Naive B cell (primary cell): ENCODE results near the gene TGFBR2. TPM values are rescaled to one million over a fixed set of nuclear protein-coding genes. Genes with fewer than 3 reads are reported as not detected.

ENCODE experiments used
- ATAC-seq, 2 donors: fragments of 150-1000 bp; cut with Tn5 transposase; 2 replicates each; pipeline ENCODE4 v1.10.0; 2021; ENCODE audit warnings: low read depth in 2 of 2, mild to moderate bottlenecking in 2 of 2, moderate library complexity in 2 of 2
- DNase-seq: peaks from one replicate; pipeline ENCODE4 v3.0.0; 2022
- H3K27ac Mint-ChIP-seq, 6 donors: one replicate each; pipeline ENCODE4 v1.8.0; 2020 to 2022; ENCODE audit warnings: mild to moderate bottlenecking in 6 of 6, mixed read lengths in 6 of 6, moderate library complexity in 5 of 6, inconsistent platforms in 2 of 6
- H3K27me3 Mint-ChIP-seq, 3 donors: one replicate each; pipeline ENCODE4 v1.8.0; 2021 to 2022; ENCODE audit warnings: mixed read lengths in 3 of 3, mild to moderate bottlenecking in 1 of 3
- H3K36me3 Mint-ChIP-seq, 2 donors: one replicate each; pipeline ENCODE4 v1.8.0; 2020 to 2022; ENCODE audit warnings: mixed read lengths in 2 of 2, inconsistent platforms in 1 of 2, mild to moderate bottlenecking in 1 of 2
- H3K4me1 Mint-ChIP-seq, 3 donors: one replicate each; pipeline ENCODE4 v1.8.0; 2020 to 2022; ENCODE audit warnings: mixed read lengths in 3 of 3, inconsistent platforms in 1 of 3, mild to moderate bottlenecking in 1 of 3, moderate library complexity in 1 of 3
- H3K4me3 Mint-ChIP-seq, 8 donors: one replicate each; pipeline ENCODE4 v1.8.0; 2020 to 2022; ENCODE audit warnings: mild to moderate bottlenecking in 8 of 8, mixed read lengths in 8 of 8, moderate library complexity in 8 of 8, inconsistent platforms in 2 of 8
- H3K9me3 Mint-ChIP-seq, 7 donors: one replicate each; pipeline ENCODE4 v1.8.0; 2020 to 2022; ENCODE audit warnings: mixed read lengths in 7 of 7, mild to moderate bottlenecking in 5 of 7, inconsistent platforms in 2 of 7, moderate library complexity in 1 of 7
- polyA plus RNA-seq, 6 donors: library from polyadenylated mRNA; unstranded; fragments of 300-500 nt; fragmentation: Illumina TruSeq; gene quantifications; one replicate each; pipeline ENCODE4 v1.2.3, GENCODE V29; 2021; ENCODE audit warnings: low read depth in 6 of 6

The TGFBR2 gene
- polyA plus RNA-seq, 6 donors from 2014 or later, result 99.4 to 169 (median 116) TPM

DNA sequence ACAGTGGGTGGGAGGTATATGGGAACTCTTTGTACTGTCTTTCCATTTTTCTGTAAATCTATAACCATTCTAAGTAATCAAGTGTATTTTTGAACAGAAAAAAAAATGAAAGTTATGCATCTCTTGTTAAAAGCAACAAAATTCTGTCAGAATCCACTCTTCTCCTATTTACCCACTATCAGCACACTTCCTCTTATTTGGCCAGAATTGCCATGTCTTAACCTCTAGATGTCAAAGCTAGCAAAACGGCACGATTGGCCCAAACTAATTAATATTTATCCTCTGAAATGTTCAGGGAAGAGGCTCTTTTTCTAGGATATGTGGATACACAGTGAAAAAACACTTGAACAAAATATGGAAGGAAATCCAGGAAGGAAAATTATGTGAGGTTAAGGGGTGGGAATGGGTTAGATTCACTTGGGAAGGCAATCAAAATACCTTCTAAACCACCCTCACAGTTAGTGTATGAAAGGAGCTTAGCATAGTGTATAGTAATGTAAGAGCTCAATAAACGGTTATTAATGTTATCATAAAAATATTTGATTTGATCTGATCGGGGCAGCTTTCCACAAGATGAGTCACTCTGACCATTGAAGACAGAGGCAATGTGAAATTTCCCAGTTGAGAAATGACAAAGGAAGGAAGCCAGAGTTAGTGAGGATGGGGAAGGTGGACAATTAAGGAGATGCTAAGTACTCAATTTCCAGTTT is 20.1 kb upstream of the TGFBR2 start:
- Mint-ChIP-seq H3K27me3 (no peaks in the 10 kb centered on the region), H3K4me1 (no peaks in the 10 kb centered on the region), H3K36me3 (no peaks in the 10 kb centered on the region), H3K27ac (no peak overlapping the region), H3K4me3 (no peak overlapping the region), H3K9me3 (peaks cover 0 to 1% (median 0%) of the 10 kb centered on the region in 7 donors)
- no peak for DNase-seq
- no peak for ATAC-seq

DNA sequence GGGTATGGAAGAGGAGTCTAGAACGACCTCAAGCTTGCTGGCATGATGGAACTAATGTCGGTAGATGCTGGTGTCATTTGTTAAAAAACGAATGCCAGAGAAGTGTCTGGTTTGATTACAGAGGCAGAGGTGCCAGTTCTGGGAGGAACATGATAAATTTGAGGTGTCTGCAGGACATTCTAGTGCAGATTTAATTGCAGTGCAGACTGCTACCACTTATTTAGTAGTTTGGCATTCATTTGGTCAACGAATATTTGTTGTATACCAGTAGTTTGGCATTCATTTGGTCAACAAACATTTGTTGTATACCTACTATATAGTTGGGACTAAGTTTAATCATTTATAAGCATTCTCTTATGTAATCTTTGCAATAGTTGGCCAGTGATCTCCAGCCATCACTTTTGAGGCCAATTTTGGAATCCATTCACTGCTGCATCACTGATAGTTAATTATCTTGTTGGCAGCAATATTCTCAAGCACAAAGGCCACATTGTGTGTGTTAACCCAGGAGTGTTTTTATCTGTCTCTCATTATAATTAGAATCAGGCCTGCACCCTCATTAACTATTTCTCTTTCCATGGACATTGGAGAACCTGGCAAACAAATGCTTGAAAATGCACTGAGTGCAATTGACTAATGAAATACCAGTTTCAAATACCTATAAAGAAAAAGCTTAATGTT is 19.5 kb upstream of the TGFBR2 start:
- no peak for DNase-seq
- Mint-ChIP-seq H3K27me3 (no peaks in the 10 kb centered on the region), H3K27ac (no peak overlapping the region), H3K36me3 (no peaks in the 10 kb centered on the region), H3K9me3 (peaks cover 0 to 1% (median 0%) of the 10 kb centered on the region in 7 donors), H3K4me3 (no peak overlapping the region), H3K4me1 (no peaks in the 10 kb centered on the region)
- ATAC-seq, result no peak

DNA sequence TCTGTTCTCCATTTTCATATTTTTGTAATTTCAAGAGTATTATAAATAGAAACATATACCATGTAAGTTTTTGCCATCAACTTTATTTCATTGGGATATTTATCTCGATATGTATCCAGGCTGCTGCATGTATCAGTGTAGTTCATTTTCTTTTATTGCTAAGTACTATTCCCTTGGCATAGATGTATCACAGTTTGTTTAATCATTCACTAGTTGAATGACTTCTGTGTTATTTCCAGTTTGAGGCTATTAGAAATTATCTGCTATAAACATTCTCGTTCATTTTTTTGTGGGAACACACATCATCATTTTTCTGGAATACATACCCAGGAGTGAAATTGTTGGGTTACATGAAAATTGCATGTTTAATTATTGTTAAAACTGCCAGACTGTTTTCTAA is 18.5 kb upstream of the TGFBR2 start:
- DNase-seq (no peak), ATAC-seq (no peak)
- no peak overlapping the region for H3K27ac Mint-ChIP-seq
- H3K4me1 Mint-ChIP-seq, result no peaks in the 10 kb centered on the region
- H3K9me3 Mint-ChIP-seq, result peaks cover 0 to 2% (median 0%) of the 10 kb centered on the region in 7 donors
- no peak overlapping the region for H3K4me3 Mint-ChIP-seq
- no peaks in the 10 kb centered on the region for H3K27me3 Mint-ChIP-seq
- no peaks in the 10 kb centered on the region for H3K36me3 Mint-ChIP-seq

DNA sequence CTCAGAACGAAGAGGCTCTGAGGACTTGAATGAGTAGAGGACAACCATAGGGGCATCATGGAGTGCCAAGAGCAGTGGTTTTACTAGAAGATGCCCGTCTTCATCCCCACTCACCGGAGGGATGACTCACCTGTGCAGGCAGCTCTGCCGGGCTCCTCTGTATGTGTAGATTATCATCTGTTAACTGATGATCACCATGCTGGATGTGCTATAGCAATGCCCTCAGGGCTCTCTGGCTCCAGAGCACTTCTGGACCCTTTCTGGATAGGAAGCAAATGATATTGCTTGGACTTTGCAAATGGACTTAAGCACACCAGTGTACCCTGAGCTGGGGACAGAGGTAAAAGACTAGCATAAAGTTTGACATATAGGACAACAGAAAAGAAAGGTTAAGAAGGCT is 10.2 kb upstream of the TGFBR2 start:
- no peak for DNase-seq
- H3K4me1 Mint-ChIP-seq, result peaks cover 19 to 25% (median 22%) of the 10 kb centered on the region in 3 donors
- H3K4me3 Mint-ChIP-seq, result no peak overlapping the region
- no peaks in the 10 kb centered on the region for H3K27me3 Mint-ChIP-seq
- H3K27ac Mint-ChIP-seq, result peak overlapping the region in 1 of 6 donors; percentile 37
- ATAC-seq, result no peak
- peaks cover 0 to 4% of the 10 kb centered on the region in 2 donors for H3K36me3 Mint-ChIP-seq
- peaks cover 0 to 5% (median 4%) of the 10 kb centered on the region in 7 donors for H3K9me3 Mint-ChIP-seq

DNA sequence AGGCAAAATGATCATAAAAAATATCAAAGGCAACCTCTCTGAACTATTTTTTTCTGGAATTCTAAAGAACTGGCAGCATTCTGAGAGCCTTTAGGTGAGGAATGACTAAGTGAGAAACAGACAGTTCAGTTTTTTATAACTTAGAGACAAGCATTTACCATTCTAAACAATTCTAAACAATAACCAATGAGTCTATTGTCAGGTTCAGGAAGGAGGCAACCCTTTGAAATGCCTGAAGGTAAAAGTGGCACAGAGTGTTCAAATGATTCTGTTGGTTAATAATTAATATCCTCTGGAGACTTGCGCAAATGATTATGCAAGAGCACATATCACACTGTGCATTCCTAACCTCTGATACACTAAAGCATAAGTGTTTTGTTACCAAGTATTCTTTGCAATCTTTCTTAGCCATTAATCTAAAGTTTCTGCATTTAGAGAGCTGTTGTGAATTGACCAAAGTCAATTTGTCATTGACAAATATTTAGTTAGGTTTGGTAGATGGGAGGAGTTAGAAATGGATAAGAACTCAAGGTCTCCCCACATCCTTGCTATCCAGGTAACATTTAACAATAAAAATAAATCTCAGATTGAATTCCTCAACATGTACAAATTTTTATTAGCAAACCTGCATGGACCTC is 9.2 kb upstream of the TGFBR2 start:
- DNase-seq (no peak), ATAC-seq (no peak)
- peak overlapping the region in 4 of 6 donors; percentile 15 to 72 (median 26) for H3K27ac Mint-ChIP-seq

DNA sequence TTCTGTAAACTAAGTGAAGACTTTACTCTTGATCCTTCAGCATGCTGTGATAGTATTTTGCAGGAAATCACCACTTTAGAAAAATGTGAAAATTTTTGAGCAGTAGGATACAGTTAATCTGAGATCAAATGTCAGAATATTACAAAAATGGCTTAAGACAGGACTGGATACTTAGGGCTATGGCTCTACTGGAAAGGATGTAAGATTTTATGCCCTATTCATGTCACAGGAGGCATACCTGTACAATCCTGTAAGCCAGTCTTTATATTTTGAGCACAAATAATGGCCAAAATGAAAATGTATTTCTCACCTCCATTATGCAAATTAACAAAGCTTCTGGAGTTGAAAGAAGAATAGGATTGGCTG is 8.6 kb upstream of the TGFBR2 start:
- peaks cover 24 to 37% (median 35%) of the 10 kb centered on the region in 3 donors for H3K4me1 Mint-ChIP-seq
- no peaks in the 10 kb centered on the region for H3K27me3 Mint-ChIP-seq
- no peak overlapping the region for H3K4me3 Mint-ChIP-seq
- no peak overlapping the region for H3K27ac Mint-ChIP-seq
- H3K9me3 Mint-ChIP-seq, result peaks cover 0 to 5% (median 3%) of the 10 kb centered on the region in 7 donors
- peaks cover 0 to 4% of the 10 kb centered on the region in 2 donors for H3K36me3 Mint-ChIP-seq
- DNase-seq (no peak), ATAC-seq (no peak)

More for the DNA sequence above, 9.2 kb upstream of the TGFBR2 start:
- H3K9me3 Mint-ChIP-seq, result peaks cover 0 to 5% (median 3%) of the 10 kb centered on the region in 7 donors
- no peak overlapping the region for H3K4me3 Mint-ChIP-seq
- H3K4me1 Mint-ChIP-seq, result peaks cover 24 to 35% (median 33%) of the 10 kb centered on the region in 3 donors
- no peaks in the 10 kb centered on the region for H3K27me3 Mint-ChIP-seq
- H3K36me3 Mint-ChIP-seq, result peaks cover 0 to 4% of the 10 kb centered on the region in 2 donors

DNA sequence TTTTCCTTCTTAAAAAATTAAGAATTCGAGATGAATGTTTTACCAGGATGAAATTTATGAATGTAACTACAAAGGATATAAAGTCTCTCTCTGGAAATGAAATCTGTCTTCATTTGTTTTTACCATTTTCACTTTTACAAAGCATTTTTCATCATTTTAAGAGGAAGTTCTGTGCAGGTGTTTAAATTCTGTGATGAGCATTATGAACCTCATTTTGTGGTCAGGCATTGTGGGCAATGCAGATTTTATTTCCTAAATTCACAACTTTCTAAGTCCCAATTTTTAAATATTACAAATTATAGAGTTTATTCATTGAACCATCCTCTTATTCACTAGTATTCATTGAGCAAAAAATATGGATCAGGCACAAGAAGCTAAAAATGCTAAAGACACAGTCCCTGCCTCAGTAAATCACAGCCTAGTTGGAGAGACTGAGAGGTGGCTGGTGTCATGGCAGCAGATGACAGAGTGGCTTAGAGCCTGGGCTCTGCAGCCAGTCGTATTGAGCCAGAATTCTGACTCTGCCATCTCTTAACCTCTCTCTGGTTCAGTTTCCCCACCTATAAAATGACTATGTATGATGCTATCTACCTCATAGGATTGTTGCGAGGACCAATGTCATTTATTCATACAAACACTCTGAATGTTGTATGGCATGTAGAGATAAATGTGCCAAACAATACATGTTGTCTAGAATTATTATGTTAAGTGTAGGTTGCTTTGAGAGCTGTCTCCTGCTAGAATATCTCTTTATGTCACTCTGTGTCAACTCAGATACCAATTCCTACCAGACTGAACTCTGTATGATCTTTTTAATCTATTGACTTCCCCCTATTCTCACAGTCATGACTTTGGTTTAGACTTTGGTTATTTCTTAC is 7.5 kb upstream of the TGFBR2 start:
- H3K9me3 Mint-ChIP-seq, result peaks cover 0 to 2% (median 1%) of the 10 kb centered on the region in 7 donors
- ATAC-seq, result peak; percentile 78 to 81
- H3K4me3 Mint-ChIP-seq, result peak overlapping the region in 6 of 8 donors; percentile 8 to 60 (median 42)
- H3K36me3 Mint-ChIP-seq, result peaks cover 0 to under 1% of the 10 kb centered on the region in 2 donors
- peak overlapping the region; percentile 8 to 90 (median 75) for H3K27ac Mint-ChIP-seq
- H3K27me3 Mint-ChIP-seq, result no peaks in the 10 kb centered on the region
- DNase-seq, result peak; percentile 63
- peaks cover 24 to 48% (median 37%) of the 10 kb centered on the region in 3 donors for H3K4me1 Mint-ChIP-seq

DNA sequence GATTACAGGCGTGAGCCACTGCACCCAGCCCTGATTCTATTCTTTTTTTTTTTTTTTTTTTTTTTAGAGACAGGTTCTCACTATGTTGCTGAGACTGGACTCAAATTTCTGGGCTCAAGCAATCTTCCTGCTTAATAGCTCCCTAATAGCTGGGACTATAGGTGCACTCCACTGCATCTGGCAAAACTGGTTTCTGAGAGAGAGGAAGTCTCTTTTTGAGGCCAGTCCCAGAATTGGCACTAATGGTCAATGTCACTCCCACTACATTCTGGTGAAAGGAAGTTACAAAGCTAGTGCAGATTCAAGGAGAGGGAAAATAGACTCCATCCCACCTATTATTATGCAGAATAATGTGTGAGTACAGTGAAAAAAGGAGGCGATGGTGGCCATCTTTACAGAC is 5.8 kb upstream of the TGFBR2 start:
- Mint-ChIP-seq H3K4me3 (peak overlapping the region in 1 of 8 donors; percentile 25), H3K36me3 (no peaks in the 10 kb centered on the region), H3K27ac (peak overlapping the region in 3 of 6 donors; percentile 36 to 100 (median 85)), H3K4me1 (peaks cover 39 to 65% (median 54%) of the 10 kb centered on the region in 3 donors), H3K27me3 (no peaks in the 10 kb centered on the region), H3K9me3 (peaks cover 0 to 5% (median 0%) of the 10 kb centered on the region in 7 donors)
- no peak for DNase-seq
- no peak for ATAC-seq

GRCh38 chr3:30602946-30603345 is 3.5 kb upstream of the TGFBR2 start:
- Mint-ChIP-seq H3K4me1 (peaks cover 48 to 76% (median 57%) of the 10 kb centered on the region in 3 donors), H3K27ac (peak overlapping the region; percentile 18 to 100 (median 47)), H3K36me3 (no peaks in the 10 kb centered on the region), H3K4me3 (peak overlapping the region in 7 of 8 donors; percentile 22 to 98 (median 53)), H3K27me3 (no peaks in the 10 kb centered on the region), H3K9me3 (peaks cover 0 to 5% (median 0%) of the 10 kb centered on the region in 7 donors)
- DNase-seq (no peak), ATAC-seq (peak in 1 of 2 donors; percentile 11)

GRCh38 chr3:30604093-30604492 is 2.3 kb upstream of the TGFBR2 start:
- Mint-ChIP-seq H3K9me3 (peaks cover 0 to 5% (median 0%) of the 10 kb centered on the region in 7 donors), H3K4me1 (peaks cover 46 to 80% (median 62%) of the 10 kb centered on the region in 3 donors), H3K36me3 (peaks cover 0 to 10% of the 10 kb centered on the region in 2 donors), H3K27ac (peak overlapping the region; percentile 98 to 100 (median 99)), H3K4me3 (peak overlapping the region; percentile 58 to 98 (median 91)), H3K27me3 (no peaks in the 10 kb centered on the region)
- DNase-seq (peak; percentile 66), ATAC-seq (peak; percentile 34)

DNA sequence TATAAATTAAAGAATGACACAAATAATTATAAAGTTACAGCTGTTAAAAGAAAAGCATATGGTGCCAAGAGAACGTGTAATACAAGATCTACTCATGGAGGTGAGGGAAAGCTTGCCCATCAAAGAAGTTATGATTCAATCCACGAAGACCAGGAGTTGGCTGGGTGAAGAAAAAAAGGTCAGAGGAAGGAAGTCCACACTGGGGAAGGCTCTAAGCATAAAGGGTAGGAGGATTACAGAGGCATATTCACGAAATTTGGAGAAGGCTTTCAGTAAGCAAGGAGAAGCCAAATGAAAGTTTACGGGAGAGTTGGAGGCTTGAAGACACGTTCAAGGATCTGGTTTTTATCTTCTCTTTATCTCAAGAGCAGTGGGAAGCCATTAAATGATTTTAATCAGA is 1.8 kb upstream of the TGFBR2 start:
- H3K27me3 Mint-ChIP-seq, result no peaks in the 10 kb centered on the region
- H3K9me3 Mint-ChIP-seq, result peaks cover 0 to 5% (median 0%) of the 10 kb centered on the region in 7 donors
- no peak for ATAC-seq
- peak overlapping the region; percentile 98 to 100 (median 99) for H3K27ac Mint-ChIP-seq
- DNase-seq, result no peak
- peak overlapping the region; percentile 58 to 98 (median 91) for H3K4me3 Mint-ChIP-seq
- peaks cover 0 to 10% of the 10 kb centered on the region in 2 donors for H3K36me3 Mint-ChIP-seq
- H3K4me1 Mint-ChIP-seq, result peaks cover 44 to 79% (median 59%) of the 10 kb centered on the region in 3 donors

GRCh38 chr3:30605005-30605404 is 1.4 kb upstream of the TGFBR2 start:
- DNase-seq (no peak), ATAC-seq (no peak)
- Mint-ChIP-seq H3K27ac (peak overlapping the region; percentile 98 to 100 (median 99)), H3K4me3 (peak overlapping the region; percentile 58 to 98 (median 91)), H3K27me3 (no peaks in the 10 kb centered on the region), H3K4me1 (peaks cover 47 to 79% (median 59%) of the 10 kb centered on the region in 3 donors), H3K36me3 (peaks cover 0 to 14% of the 10 kb centered on the region in 2 donors), H3K9me3 (peaks cover 0 to 5% (median 0%) of the 10 kb centered on the region in 7 donors)
